Ovary (tissue), 9 donors: ENCODE measurements around the gene TAP1. TPM values are rescaled to one million over a fixed set of nuclear protein-coding genes. Genes with fewer than 3 reads are reported as not detected.

Source experiments
- DNase-seq, 5 donors: peaks; one replicate each; pipeline ENCODE4 v3.0.0-alpha.2; 2019 to 2020
- H3K27ac ChIP-seq, 2 donors: fragments of 200-600 bp; one replicate each; pipeline versions ENCODE4 v1.5.1 to v1.8.0; 2019 to 2022
- H3K27me3 ChIP-seq: fragments of 200-600 bp; one replicate; pipeline ENCODE4 v1.8.0; 2022
- H3K36me3 ChIP-seq: fragments of 200-600 bp; sonication (generic); one replicate; pipeline ENCODE4 v1.5.1; 2019
- H3K4me1 ChIP-seq: one replicate; pipeline ENCODE4 v1.8.1; 2013; ENCODE audit warnings: mild to moderate bottlenecking, moderate library complexity; ENCODE audit not compliant: insufficient read depth
- H3K4me3 ChIP-seq: fragments of 200-600 bp; sonication (generic); one replicate; pipeline ENCODE4 v1.5.1; 2017
- H3K9me3 ChIP-seq, 2 donors: fragments of 200-600 bp in 1 of 2; sonication (generic) in 1 of 2; one replicate each; pipeline versions ENCODE4 v1.5.1 to v1.8.1; 2013 to 2019; ENCODE audit warnings: mild to moderate bottlenecking in 1 of 2, moderate library complexity in 1 of 2
- CTCF ChIP-seq, 3 donors: fragments of 450-650 bp in 2 of 3; fragments of 200-600 bp in 1 of 3; IDR thresholded peaks; one replicate each; pipeline versions ENCODE4 v1.5.1 to v1.8.0; 2016 to 2022; ENCODE audit warnings: antibody characterized with exemption in 3 of 3, mild to moderate bottlenecking in 1 of 3
- EP300 ChIP-seq: sonication (generic); formaldehyde crosslinking; IDR thresholded peaks from one replicate; pipeline ENCODE4 v1.6.1; 2017; ENCODE audit warnings: antibody characterized with exemption
- POLR2A ChIP-seq: fragments of 450-650 bp; IDR thresholded peaks from one replicate; pipeline ENCODE4 v1.6.1; 2017; ENCODE audit warnings: antibody characterized with exemption, mild to moderate bottlenecking, moderate library complexity
- WGBS, 3 donors: extraction: QIAGEN DNeasy Blood & Tissue Kit in 1 of 3; methylation state at CpG; one replicate each; pipeline versions ENCODE4 v1.1.5 to v1.1.7; 2013 to 2017; 5-methylcytosine and 5-hydroxymethylcytosine counted together
- intact Hi-C, 4 donors: fragments of 100-400 bp; cut with DNase I; formaldehyde crosslinking; loops; one replicate each; pipeline versions ENCODE4 v1.11.0 to v1.15.1; 2022 to 2023
- polyA plus RNA-seq, 2 donors: library from polyadenylated mRNA; stranded (reverse); fragments of 200-250 nt in 1 of 2; fragments of 350-450 nt in 1 of 2; fragmentation: Illumina TruSeq in 1 of 2; extraction: RNeasy Lipid Tissue Mini Kit (QIAGEN cat#74804) in 1 of 2; gene quantifications; one replicate each; pipeline ENCODE4 v1.2.3, GENCODE V29; 2013 to 2014
- total RNA-seq, 7 donors: library from RNA; depleted of rRNA in 2 of 7; stranded (reverse); fragments of >200 nt in 2 of 7; fragmentation: NEBNext Ultra II Directional in 3 of 7; extraction: Animal tissue kit (Norgen Biotek cat#: 25700) in 3 of 7; gene quantifications; one replicate each; pipeline versions ENCODE4 v1.1.0 to v1.2.4, GENCODE V29; 2016 to 2023
- donor health status: DM: no; HTN: no; CAD: no; lungs with moderate emphysema.
- donor health status: DM: no; HTN: no; CAD: no.
- donor health status: Bipolar disorder and iron deficiency.
- donor health status: DM: yes; HTN: yes; CAD: no.
- donor health status: DM: no; HTN: no; CAD: no.
- donor health status: DM: yes; HTN: yes; CAD: no.

The TAP1 gene
- total and polyA plus RNA-seq, 9 donors: 17.7 to 48.4 (median 23.3) TPM

- H3K9me3 ChIP-seq: no peaks in the 10 kb centered on the region
- no peaks in the 10 kb centered on the region for H3K27me3 ChIP-seq
- H3K4me1 ChIP-seq: no peaks in the 10 kb centered on the region
- no peak overlapping the region for H3K4me3 ChIP-seq
- H3K36me3 ChIP-seq: no peaks in the 10 kb centered on the region
- H3K27ac ChIP-seq: no peak overlapping the region
- WGBS, 3 donors: 67 to 82% (median 72%) methylated on average over 3 of the region's 3 CpGs
- DNase-seq: no peak
- intact Hi-C loops: no loop called here
- TF ChIP-seq POLR2A (no peak), EP300 (no peak), CTCF (IDR thresholded peaks at IDR 0.05) (no peak)
Measured at GRCh38 chr6:32867022-32867477, 13.5 kb upstream of the TAP1 start.

- peaks cover 3% of the 10 kb centered on the region for H3K4me1 ChIP-seq
- no peak overlapping the region for H3K27ac ChIP-seq
- intact Hi-C loops: no loop called here
- no peak for DNase-seq
- no peak for TF ChIP-seq POLR2A
- TF ChIP-seq EP300: no peak
- no peak for TF ChIP-seq CTCF (IDR thresholded peaks at IDR 0.05)
- H3K27me3 ChIP-seq: no peaks in the 10 kb centered on the region
- no peaks in the 10 kb centered on the region for H3K9me3 ChIP-seq
- H3K36me3 ChIP-seq: no peaks in the 10 kb centered on the region
- H3K4me3 ChIP-seq: no peak overlapping the region
- 68 to 76% (median 70%) methylated on average over 10 of the region's 10 CpGs for WGBS, 3 donors
Measured at GRCh38 chr6:32865724-32866443, 12.4 kb upstream of the TAP1 start.

GRCh38 chr6:32862725-32863124, 9.2 kb upstream of the TAP1 start:
- WGBS, 3 donors: 69 to 84% (median 81%) methylated on average over 3 of the region's 3 CpGs

GRCh38 chr6:32860674-32861073, 7.2 kb upstream of the TAP1 start:
- DNase-seq: no peak
- no peak overlapping the region for H3K27ac ChIP-seq
- no peaks in the 10 kb centered on the region for H3K27me3 ChIP-seq
- TF ChIP-seq CTCF (IDR thresholded peaks at IDR 0.05): no peak
- TF ChIP-seq EP300: no peak
- TF ChIP-seq POLR2A: no peak
- H3K4me3 ChIP-seq: no peak overlapping the region
- peaks cover 3% of the 10 kb centered on the region for H3K4me1 ChIP-seq
- intact Hi-C loops: no loop called here
- WGBS, 3 donors: 59 to 89% (median 71%) methylated on average over 1 of the region's 1 CpG
- no peaks in the 10 kb centered on the region for H3K36me3 ChIP-seq
- no peaks in the 10 kb centered on the region for H3K9me3 ChIP-seq

More at GRCh38 chr6:32862725-32863124, 9.2 kb upstream of the TAP1 start:
- Histone ChIP-seq H3K4me3 (no peak overlapping the region), H3K4me1 (peaks cover 3% of the 10 kb centered on the region), H3K27ac (no peak overlapping the region), H3K9me3 (no peaks in the 10 kb centered on the region), H3K27me3 (no peaks in the 10 kb centered on the region), H3K36me3 (no peaks in the 10 kb centered on the region)
- DNase-seq: no peak
- TF ChIP-seq EP300 (no peak), POLR2A (no peak), CTCF (IDR thresholded peaks at IDR 0.05) (no peak)
- intact Hi-C loops: no loop called here
